ENCODE measurements around the gene CAPNS1. TPM values are rescaled to one million over a fixed set of nuclear protein-coding genes. Genes with fewer than 3 reads are reported as not detected.
"Not testable (repeated sequence)": the region's sequence is repeated elsewhere in the genome, so short reads cannot be mapped to it uniquely, and the experiment has no call there.

CAPNS1 gene
- total RNA-seq, 1 donor: 400 TPM

- Histone ChIP-seq H3K4me2 (ENCODE audit: insufficient read depth, low read length) (no peak overlapping the region), H3K9me3 (ENCODE audit: low read depth, low read length) (no peaks in the 10 kb centered on the region), H3K36me3 (ENCODE audit: insufficient read depth, low read length) (peaks cover 17% of the 10 kb centered on the region), H3K79me2 (ENCODE audit: insufficient read depth, low read length) (no peaks in the 10 kb centered on the region), H2AFZ (ENCODE audit: low read length) (no peak overlapping the region), H4K20me1 (ENCODE audit: insufficient read depth, low read length) (no peaks in the 10 kb centered on the region), H3K4me1 (ENCODE audit: insufficient read depth, low read length) (no peaks in the 10 kb centered on the region), H3K27ac (ENCODE audit: low read depth, low read length) (peak overlapping the region; percentile 13), H3K27me3 (ENCODE audit: insufficient read depth, low read length) (no peaks in the 10 kb centered on the region), H3K4me3 (ENCODE audit: insufficient read depth, low read length) (no peak overlapping the region)
- TF ChIP-seq CTCF (IDR thresholded peaks at IDR 0.05; ENCODE audit: extremely low read depth, low read depth, low read length): no peak
- DNase-seq (ENCODE audit: insufficient read length, low spot score, missing footprints): no peak
Measured at GRCh38 chr19:36182612-36183244, 42.9 kb downstream of the CAPNS1 start.

GRCh38 chr19:36183245-36183628 lies 43.4 kb downstream of the CAPNS1 start:
- Histone ChIP-seq H3K4me1 (ENCODE audit: insufficient read depth, low read length) (no peaks in the 10 kb centered on the region), H3K9me3 (ENCODE audit: low read depth, low read length) (no peaks in the 10 kb centered on the region), H3K4me3 (ENCODE audit: insufficient read depth, low read length) (no peak overlapping the region), H2AFZ (ENCODE audit: low read length) (no peak overlapping the region), H3K79me2 (ENCODE audit: insufficient read depth, low read length) (no peaks in the 10 kb centered on the region), H3K27ac (ENCODE audit: low read depth, low read length) (peak overlapping the region; percentile 13), H3K27me3 (ENCODE audit: insufficient read depth, low read length) (no peaks in the 10 kb centered on the region), H3K36me3 (ENCODE audit: insufficient read depth, low read length) (peaks cover 17% of the 10 kb centered on the region), H3K4me2 (ENCODE audit: insufficient read depth, low read length) (no peak overlapping the region), H4K20me1 (ENCODE audit: insufficient read depth, low read length) (no peaks in the 10 kb centered on the region)
- no peak for DNase-seq (ENCODE audit: insufficient read length, low spot score, missing footprints)
- no peak for TF ChIP-seq CTCF (IDR thresholded peaks at IDR 0.05; ENCODE audit: extremely low read depth, low read depth, low read length)

GRCh38 chr19:36186722-36187121 lies 46.9 kb downstream of the CAPNS1 start:
- H3K4me1 ChIP-seq (ENCODE audit: insufficient read depth, low read length); H3K4me3 ChIP-seq (ENCODE audit: insufficient read depth, low read length); DNase-seq (ENCODE audit: insufficient read length, low spot score, missing footprints); H3K9me3 ChIP-seq (ENCODE audit: low read depth, low read length); H3K27ac ChIP-seq (ENCODE audit: low read depth, low read length); H3K4me2 ChIP-seq (ENCODE audit: insufficient read depth, low read length); H3K79me2 ChIP-seq (ENCODE audit: insufficient read depth, low read length); H4K20me1 ChIP-seq (ENCODE audit: insufficient read depth, low read length); H2AFZ ChIP-seq (ENCODE audit: low read length); H3K27me3 ChIP-seq (ENCODE audit: insufficient read depth, low read length): not testable (repeated sequence)
- H3K36me3 ChIP-seq (ENCODE audit: insufficient read depth, low read length): peaks cover 17% of the 10 kb centered on the region

GRCh38 chr19:36196249-36196648 lies 56.4 kb downstream of the CAPNS1 start:
- Histone ChIP-seq H3K4me3 (ENCODE audit: insufficient read depth, low read length) (no peak overlapping the region), H3K9me3 (ENCODE audit: low read depth, low read length) (no peaks in the 10 kb centered on the region), H3K36me3 (ENCODE audit: insufficient read depth, low read length) (peaks cover 5% of the 10 kb centered on the region), H3K79me2 (ENCODE audit: insufficient read depth, low read length) (no peaks in the 10 kb centered on the region), H3K27ac (ENCODE audit: low read depth, low read length) (no peak overlapping the region), H4K20me1 (ENCODE audit: insufficient read depth, low read length) (no peaks in the 10 kb centered on the region), H3K4me1 (ENCODE audit: insufficient read depth, low read length) (no peaks in the 10 kb centered on the region), H2AFZ (ENCODE audit: low read length) (no peak overlapping the region), H3K27me3 (ENCODE audit: insufficient read depth, low read length) (no peaks in the 10 kb centered on the region), H3K4me2 (ENCODE audit: insufficient read depth, low read length) (no peak overlapping the region)
- DNase-seq (ENCODE audit: insufficient read length, low spot score, missing footprints): no peak
- no peak for TF ChIP-seq CTCF (IDR thresholded peaks at IDR 0.05; ENCODE audit: extremely low read depth, low read depth, low read length)

Data from osteoblast (primary cell).